GM21786 (cell line): Measurements from ENCODE around the gene LPO.

Experiments used
- ATAC-seq: cut with Tn5 transposase; IDR thresholded peaks from one replicate; pipeline ENCODE4 v1.9.1; 2021; ENCODE audit not compliant: unreplicated experiment

The LPO gene

GRCh38 chr17:58253082-58253481, 14.7 kb downstream of the LPO start:
- no peak for ATAC-seq

DNA sequence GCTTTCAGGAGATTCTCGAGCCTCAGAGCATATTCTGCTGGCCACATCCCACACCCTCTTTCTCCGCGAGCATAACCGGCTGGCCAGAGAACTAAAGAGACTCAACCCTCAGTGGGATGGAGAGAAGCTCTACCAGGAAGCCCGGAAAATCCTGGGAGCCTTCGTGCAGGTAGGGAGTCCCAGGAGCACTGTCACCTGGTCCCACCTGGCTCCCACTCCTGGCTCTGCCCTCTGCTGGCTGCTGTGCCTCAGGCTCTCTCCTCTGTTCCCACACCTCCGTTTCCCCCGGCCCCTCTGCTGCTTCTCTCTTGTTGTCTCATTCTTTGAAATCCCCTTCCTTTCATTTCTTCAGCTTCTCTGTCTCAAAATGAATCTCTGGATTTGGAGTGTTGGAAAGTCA, 16.4 kb downstream of the LPO start:
- ATAC-seq, result no peak

DNA sequence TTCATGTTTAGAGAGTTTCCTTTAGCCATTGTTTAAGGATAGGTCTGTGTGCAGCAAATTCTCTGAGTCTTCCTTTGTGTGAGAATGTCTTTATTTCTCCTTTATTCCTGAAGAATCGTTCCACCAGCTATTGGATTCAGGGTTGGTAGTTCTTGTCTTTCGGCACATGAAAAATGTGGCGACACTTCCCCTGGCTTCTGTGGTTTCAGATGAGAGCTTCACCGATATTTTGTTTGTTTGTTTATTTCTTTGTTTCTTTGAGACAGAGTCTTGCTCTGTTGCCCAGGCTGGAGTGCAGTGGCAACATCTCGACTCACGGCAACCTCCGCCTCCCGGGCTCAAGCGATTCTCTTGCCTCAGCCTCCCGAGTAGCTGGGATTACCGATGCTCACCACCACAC, 23.8 kb downstream of the LPO start:
- ATAC-seq, result no peak

DNA sequence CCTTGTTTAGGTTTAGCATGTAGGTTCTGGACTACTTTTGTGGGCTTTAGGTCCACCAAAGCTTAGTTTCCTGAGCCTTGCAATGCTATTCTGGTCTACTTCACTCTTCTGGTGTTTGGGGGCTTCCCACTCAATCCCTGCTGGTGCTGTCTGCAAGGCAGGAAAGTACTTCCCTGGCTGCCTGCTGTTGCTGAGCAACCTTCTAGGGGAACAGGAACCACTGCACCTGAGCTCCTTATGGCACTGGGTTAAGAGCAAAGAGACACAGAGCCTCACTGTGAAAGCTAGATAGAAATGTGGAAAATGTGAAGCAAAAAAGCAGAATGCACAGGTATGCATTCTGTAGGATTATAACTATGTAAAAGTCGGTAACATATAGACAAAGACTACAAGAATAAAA, 25.4 kb downstream of the LPO start:
- ATAC-seq, result no peak

- no peak for ATAC-seq
Measured at GRCh38 chr17:58264407-58265103, 26.2 kb downstream of the LPO start.

GRCh38 chr17:58265271-58265670, 26.9 kb downstream of the LPO start:
- ATAC-seq, result no peak

DNA sequence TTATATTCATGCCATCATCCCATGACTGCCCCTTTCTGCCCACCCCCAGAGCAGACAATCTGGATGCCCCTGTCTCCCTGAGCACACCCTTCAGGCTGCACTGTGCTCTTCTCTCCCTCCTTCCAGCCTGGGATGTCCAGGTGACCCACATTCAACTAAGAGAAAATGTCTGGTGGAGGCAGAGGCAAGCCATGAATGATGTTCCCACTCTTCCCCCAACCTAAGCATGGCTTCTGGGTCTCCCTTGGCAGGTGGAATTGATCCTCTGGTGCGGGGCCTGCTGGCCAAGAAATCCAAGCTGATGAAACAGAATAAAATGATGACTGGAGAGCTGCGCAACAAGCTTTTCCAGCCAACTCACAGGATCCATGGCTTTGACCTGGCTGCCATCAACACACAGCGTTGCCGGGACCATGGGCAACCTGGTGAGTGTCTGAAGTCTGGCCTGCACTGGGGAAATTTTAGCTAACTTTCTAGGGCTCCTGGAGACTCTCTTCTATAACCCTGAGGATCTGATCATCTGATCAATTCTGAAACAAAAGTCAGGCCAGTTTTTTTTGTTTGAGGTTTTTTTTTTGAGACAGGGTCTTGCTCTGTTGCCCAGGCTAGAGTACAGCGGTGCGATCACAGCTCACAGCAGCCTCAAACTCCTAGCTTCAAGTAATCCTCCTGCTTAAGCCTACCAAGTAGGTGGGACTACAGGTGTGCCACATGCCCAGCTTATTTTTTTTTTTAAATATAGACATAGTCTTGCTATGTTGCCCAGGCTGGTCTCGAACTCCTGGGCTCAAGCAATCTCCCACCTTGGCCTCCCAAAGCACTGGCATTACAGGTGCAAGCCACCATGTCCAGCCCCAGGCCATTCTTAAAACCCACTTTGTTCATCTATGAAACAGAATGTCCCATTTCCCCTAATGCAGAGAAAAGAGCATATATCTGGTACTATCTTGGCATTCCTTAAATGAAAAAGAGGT, 27.8 kb downstream of the LPO start:
- no peak for ATAC-seq

- ATAC-seq, result no peak
Measured at GRCh38 chr17:58267347-58268324, 29.3 kb downstream of the LPO start.

DNA sequence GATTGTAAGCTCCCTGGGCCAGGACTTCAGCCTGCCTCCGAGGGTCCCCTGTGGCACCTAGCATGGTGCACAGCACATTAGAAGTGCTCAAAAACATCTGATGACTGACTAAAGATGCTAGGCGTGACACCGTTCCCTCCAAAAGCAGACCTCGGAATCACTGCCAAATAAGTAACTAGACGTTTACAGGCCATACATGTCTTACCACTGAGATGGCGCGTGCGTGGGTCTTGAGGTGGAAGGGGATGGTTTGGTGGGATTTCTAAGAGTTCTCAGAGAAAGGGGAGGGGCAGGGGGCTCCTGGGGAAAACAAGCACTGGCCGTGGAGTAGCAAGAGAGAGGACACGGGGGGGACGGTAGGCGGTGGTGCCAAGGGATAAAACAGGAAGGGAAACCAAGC, 29.9 kb downstream of the LPO start:
- no peak for ATAC-seq

DNA sequence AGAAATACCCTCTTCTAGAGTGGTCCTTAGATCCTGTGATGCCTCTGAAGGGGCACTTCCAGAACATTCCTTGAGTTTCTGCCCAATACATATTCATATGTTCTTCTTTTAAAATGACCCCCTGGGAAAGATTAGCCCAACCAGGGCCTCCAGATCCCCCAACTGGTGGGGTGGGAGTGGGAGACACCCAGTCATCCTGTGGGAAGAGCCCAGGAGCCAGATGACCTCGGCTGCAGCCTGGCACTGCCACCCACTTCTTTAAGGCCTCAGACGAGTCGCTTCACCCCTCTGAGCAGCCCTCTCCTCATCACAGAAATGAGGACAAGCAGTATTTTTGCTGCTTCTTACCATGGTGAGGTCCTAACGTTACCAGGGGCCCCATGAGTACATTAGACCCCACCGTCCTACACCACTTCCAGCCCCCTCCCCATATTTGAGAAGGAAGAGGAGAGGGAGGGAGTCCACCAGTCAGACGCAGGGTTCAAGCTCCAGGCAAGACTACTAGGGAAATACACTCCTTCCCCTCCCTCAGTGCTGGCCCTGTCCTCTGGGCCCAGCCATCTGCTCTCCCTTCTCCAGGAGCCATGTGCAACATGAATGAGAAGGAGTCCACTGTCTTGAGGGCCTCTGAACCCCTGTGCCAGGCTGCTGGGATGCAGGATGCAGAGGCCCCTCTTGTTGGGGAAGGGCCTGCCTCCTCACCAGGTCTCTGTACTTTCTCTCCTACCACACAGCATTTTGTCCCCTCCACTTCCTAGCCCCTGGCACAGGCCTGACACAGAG, 30.6 kb downstream of the LPO start:
- ATAC-seq, result no peak

DNA sequence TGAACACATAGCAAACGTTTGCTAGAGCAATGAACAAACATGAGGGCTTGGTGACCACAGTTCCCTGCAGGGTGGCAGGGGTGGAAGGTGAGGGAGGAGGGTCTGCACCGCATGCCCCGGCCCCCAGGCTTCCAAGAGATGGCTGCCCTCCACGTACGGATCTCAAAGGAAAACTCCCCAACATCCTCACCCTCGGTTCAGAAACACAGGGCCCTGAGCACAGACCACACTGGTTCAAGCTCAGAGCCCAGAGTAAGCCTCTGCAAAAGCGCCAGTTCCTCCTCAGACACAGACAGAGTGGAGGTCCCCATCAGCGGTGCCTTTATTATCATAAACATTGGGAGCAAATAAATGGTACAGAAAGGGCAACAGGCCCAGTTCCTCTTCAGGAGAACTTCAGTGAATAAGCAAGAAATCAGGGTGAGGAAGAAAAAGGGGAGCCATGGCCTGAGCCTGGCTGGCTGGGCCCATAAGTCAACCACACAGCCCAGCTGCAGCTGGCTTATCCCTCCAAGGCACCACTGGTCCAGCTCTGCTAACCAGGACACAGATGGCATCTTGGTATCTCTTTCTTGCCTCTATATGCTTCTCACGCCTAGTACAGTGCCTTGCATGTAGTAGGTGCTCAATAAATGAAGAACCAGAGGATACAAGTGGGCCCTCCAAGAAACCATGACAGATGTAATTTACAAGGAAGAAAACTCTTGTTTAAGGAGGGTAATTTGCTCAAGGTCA, 31.3 kb downstream of the LPO start:
- ATAC-seq, result no peak

- no peak for ATAC-seq
Measured at GRCh38 chr17:58270476-58271215, 32.3 kb downstream of the LPO start.

DNA sequence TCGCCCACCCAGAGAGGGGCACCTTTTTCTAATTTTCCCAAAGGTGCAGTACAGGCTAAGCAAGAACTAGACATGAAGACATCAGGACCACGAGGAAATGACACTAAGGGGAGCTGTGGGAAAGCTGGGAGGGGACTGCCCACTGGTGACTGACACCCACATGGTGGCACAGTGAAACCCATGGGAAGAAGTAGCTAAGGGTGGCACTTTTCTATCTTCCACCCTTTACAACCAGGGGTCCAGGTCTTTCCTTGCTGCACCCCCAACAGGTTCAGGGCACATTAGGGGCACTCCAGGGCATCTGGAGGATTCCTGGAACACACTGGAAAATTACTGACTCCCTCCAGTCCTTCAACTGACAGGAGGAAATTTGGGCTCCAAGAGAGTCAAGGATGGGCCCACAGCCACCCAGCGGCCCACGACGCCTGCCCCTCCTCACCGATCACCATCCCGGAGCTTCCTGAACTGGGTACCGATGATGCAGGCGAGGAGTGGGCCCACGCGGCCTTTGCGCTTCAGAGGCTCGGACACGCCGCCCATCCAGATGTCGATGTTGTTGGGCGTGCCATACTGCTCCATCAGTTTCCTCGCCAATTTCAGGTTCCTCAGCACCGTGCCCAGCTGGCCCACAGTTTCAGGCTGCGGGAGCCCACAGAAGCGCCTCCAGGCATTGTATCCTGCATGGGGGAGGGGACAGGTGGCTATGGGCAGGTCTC, 33.0 kb downstream of the LPO start:
- ATAC-seq, result no peak

DNA sequence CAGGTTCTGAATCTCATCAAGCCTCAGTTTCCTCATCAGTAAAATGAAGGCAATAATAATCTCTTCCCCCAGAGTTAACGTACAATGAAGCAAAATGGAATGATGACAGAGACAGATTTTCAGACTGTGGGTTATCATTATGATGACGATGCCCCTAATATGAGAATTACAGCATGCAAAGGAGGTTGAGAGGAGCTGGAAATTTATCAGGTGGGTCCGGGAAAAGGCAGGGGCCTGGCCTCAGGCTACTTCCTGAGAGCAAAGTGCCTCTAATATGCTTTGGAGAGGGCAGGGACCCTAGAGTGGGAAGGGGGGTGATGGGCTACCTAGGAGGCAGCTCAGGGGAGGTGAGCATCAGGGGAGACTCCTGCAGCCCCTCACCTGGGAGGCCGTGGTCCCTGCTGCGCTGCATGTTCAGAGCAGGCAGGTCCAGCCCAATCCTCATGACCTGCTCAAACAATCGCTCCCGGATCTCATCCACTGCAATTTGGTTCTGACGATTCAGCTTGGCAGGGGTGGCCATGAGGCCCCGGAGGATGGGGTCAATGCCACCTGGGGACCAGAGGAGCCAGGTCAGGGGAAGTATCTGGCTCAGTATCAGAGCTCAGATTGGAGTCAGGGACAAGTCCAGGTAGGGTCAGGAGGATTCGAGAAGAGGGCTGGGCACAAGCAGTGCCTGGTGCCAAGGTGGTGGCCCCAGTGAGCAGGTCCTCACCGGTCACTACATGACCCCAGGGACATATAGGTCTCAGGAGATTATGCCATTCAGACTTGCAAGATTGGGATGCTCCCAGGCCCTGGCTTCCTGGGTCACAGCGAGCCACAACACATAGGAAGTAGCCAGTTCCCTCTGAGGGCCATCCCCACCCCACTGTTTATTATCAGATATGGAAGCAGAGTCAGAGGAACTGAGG, 34.2 kb downstream of the LPO start:
- no peak for ATAC-seq

DNA sequence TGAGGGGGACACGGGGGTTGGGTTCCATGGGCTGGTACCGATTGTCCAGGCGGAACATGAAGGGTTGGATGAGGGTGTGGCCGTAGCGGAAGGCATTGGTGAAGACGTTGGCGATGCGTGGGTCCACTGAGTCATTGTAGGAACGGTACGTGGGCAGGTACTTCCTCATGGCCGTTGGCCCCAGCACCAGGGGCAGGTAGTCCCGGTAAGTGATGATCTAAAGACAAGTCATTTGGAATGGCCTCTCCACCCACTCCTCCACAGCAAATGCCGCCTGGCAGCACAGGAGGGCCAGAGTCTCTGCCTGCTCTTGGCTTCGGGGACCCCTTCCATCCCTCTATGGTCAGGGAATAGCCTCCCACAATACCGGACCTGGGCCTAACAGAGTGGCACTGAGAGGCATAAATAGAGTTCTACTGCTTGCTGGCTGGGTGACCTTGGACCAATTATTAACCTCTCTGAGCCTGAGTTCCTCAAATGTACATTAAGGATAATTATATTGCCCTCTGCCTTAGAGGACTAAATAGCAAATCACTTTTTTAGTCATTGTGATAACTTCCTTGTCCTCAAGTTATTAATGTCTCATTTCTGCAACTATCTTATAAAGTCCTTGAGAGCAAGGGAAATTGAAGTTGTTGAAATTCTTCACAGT, 35.2 kb downstream of the LPO start:
- no peak for ATAC-seq

- no peak for ATAC-seq
Measured at GRCh38 chr17:58275417-58275816, 37.0 kb downstream of the LPO start.

DNA sequence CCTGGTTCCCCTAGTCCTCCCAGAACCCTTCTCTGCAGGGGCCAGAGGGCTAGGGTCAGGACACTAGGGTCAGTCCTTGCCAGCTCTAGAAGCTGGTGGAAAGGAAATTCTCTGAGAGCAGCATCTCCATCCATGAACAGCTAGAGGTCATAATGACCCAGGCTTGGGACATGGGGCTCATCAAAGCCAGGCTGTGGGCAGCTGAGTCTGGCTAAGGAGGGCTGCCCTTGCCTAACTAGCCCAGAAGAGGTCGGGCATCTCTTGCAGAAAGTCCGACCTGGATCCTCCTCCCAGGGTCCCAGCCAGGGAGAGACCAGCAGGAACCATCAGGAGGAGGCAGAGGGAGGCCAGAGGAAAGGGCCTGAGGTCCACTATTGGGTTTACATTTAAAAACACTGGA, 38.0 kb downstream of the LPO start:
- ATAC-seq, result no peak
